BJ (cell line): ENCODE data around the gene TMEM44. TPM values are rescaled to one million over a fixed set of nuclear protein-coding genes. Genes with fewer than 3 reads are reported as not detected.

Experiments
- CTCF ChIA-PET: fragments of 350-600 bp; formaldehyde crosslinking; extraction: SDS; loops from one replicate; lab custom pipeline; 2021; ENCODE audit warnings: antibody characterized with exemption, inconsistent platforms; lab: Yijun Ruan, JAX
- POLR2A ChIA-PET: fragments of 300-600 bp; sonication (Branson Sonifier 250); formaldehyde crosslinking; extraction: SDS; loops from one replicate; lab custom pipeline; 2021; ENCODE audit warnings: antibody characterized with exemption; lab: Charles Lee
- DNase-seq: peaks from one replicate; pipeline ENCODE4 v3.0.0-alpha.2; 2011; ENCODE audit warnings: low read depth
- H3K27me3 ChIP-seq: 2 replicates; pipeline ENCODE4 v1.6.0; 2011; ENCODE audit warnings: low read length; ENCODE audit not compliant: control insufficient read depth, insufficient read depth
- H3K36me3 ChIP-seq: 2 replicates; pipeline ENCODE4 v1.5.1; 2011; ENCODE audit warnings: low read length; ENCODE audit not compliant: control insufficient read depth, insufficient read depth
- H3K4me3 ChIP-seq: 2 replicates; pipeline ENCODE4 v1.5.1; 2011; ENCODE audit warnings: low read depth, mild to moderate bottlenecking, control low read depth, low read length
- polyA plus RNA-seq: library from polyadenylated mRNA; depleted of rRNA; stranded (reverse); fragments of >200 nt; gene quantifications from 2 replicates; pipeline ENCODE4 v1.2.3, GENCODE V29; 2011
- TF ChIP-seq, protein P1 (sequence below): IDR thresholded peaks from 2 replicates; pipeline ENCODE4 v1.5.1; 2011; ENCODE audit warnings: low read depth, mild to moderate bottlenecking, control low read depth, inconsistent platforms, low read length, moderate library complexity; ENCODE audit not compliant: insufficient read depth

TMEM44 gene
- polyA plus RNA-seq, 1 experiment = 17.7 TPM

DNA sequence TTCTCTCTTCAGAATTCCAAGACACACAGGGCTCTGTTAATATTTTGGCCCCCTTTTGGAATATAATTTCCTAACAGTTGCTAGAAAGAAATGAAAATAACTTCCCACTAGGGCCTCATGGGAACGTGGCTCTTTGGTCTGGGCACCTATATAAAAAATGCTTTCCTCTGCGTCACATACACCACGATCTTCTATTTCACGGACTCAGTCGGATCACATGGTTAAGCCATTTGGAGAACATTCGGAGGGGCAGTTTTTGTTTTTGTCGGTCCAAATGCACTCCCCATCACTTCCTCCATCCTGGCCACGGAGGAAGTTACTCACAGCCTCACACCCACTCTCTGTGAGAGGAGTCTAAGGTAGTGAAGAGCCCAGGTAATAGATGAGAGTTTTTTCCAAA, 21.0 kb downstream of the TMEM44 start:
- ChIA-PET POLR2A (no interaction called here), CTCF (interaction anchor here (0.6 kb wide), 1 partner anchor 169 kb away, joined by 4 read pairs; no protein-coding TSS in a partner anchor)
- Histone ChIP-seq H3K27me3 (no peaks in the 10 kb centered on the region), H3K36me3 (peaks cover 4% of the 10 kb centered on the region), H3K4me3 (no peak overlapping the region)
- TF ChIP-seq, protein P1, sequence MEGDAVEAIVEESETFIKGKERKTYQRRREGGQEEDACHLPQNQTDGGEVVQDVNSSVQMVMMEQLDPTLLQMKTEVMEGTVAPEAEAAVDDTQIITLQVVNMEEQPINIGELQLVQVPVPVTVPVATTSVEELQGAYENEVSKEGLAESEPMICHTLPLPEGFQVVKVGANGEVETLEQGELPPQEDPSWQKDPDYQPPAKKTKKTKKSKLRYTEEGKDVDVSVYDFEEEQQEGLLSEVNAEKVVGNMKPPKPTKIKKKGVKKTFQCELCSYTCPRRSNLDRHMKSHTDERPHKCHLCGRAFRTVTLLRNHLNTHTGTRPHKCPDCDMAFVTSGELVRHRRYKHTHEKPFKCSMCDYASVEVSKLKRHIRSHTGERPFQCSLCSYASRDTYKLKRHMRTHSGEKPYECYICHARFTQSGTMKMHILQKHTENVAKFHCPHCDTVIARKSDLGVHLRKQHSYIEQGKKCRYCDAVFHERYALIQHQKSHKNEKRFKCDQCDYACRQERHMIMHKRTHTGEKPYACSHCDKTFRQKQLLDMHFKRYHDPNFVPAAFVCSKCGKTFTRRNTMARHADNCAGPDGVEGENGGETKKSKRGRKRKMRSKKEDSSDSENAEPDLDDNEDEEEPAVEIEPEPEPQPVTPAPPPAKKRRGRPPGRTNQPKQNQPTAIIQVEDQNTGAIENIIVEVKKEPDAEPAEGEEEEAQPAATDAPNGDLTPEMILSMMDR = no peak
- no peak for DNase-seq

DNA sequence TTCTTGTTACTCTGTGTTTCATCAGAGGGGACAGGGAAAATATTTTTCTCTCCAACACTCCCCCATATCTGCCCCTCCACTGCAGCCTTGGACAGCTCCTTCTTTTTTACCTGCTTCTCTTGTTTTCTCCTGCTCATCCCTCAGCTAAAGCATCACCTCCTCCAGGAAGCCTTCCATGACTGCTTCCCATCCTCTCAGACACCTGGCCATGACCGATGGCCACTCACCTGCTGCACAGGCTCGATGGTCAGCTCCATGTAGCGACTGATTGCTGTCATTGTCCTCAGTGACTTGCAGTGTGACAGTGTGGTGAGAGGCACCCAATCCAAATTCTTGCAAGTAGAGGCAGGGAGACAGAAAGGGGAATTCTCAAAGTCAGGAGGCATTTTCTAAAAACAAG, 22.5 kb downstream of the TMEM44 start:
- Histone ChIP-seq H3K27me3 (no peaks in the 10 kb centered on the region), H3K36me3 (peaks cover 2% of the 10 kb centered on the region), H3K4me3 (no peak overlapping the region)
- TF ChIP-seq, protein P1 = no peak
- ChIA-PET POLR2A (interaction anchor here (0.7 kb wide), 1 partner anchor 26 kb away, joined by 3 read pairs; no protein-coding TSS in a partner anchor), CTCF (interaction anchor here (0.7 to 1.4 kb wide), 2 partner anchors 15 to 16 kb away, joined by 3 to 5 read pairs; no protein-coding TSS in a partner anchor)
- no peak for DNase-seq

DNA sequence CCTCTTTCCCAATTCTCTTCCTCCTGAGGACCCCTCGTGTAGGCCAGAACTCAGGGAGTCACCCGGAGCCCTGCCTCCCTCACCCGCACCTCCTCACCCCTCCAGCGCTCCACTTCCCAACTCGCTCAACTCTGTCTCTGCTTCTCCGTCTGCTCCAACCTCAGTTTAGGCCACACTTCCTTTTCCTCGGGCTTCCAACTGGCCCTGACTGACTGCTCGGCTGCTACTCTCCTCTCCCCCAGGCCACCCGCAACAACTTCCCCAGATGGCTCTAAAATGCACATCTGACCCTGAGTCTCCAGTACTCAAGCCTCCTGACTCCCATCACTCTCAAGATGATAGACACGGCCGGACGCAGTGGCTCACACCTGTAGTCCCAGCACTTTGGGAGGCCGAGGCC, 23.6 kb downstream of the TMEM44 start:
- CTCF ChIA-PET = interaction anchor here (1.4 kb wide), 1 partner anchor 15 kb away, joined by 5 read pairs; no protein-coding TSS in a partner anchor
- TF ChIP-seq, protein P1 = no peak
- H3K4me3 ChIP-seq = no peak overlapping the region
- no peaks in the 10 kb centered on the region for H3K27me3 ChIP-seq
- POLR2A ChIA-PET = no interaction called here
- no peak for DNase-seq
- no peaks in the 10 kb centered on the region; the same call in 1 of the 2 replicates for H3K36me3 ChIP-seq

DNA sequence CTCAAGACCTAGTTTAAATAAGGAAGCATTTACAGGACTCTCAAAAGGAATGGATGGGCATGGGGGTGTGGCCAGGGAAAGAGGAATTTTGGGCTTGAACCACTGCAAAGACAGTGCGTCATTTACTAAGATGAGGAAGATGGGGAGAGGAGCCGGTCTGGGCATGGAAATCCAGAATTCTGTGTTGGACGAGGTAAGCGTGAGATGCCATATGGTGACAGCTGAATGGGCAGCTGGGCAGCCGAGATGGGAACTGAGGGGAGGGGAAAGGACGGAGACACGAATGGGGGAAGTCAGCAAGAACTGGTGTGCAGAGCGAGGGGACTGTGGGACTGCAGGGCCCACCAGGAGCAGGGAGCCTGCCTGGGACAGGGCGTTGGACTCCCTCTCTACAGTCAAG, 24.2 kb downstream of the TMEM44 start:
- H3K27me3 ChIP-seq = no peaks in the 10 kb centered on the region
- H3K36me3 ChIP-seq = peaks cover 4% of the 10 kb centered on the region
- no peak for DNase-seq
- TF ChIP-seq, protein P1 = no peak
- H3K4me3 ChIP-seq = no peak overlapping the region
- CTCF ChIA-PET = no interaction called here
- POLR2A ChIA-PET = no interaction called here

DNA sequence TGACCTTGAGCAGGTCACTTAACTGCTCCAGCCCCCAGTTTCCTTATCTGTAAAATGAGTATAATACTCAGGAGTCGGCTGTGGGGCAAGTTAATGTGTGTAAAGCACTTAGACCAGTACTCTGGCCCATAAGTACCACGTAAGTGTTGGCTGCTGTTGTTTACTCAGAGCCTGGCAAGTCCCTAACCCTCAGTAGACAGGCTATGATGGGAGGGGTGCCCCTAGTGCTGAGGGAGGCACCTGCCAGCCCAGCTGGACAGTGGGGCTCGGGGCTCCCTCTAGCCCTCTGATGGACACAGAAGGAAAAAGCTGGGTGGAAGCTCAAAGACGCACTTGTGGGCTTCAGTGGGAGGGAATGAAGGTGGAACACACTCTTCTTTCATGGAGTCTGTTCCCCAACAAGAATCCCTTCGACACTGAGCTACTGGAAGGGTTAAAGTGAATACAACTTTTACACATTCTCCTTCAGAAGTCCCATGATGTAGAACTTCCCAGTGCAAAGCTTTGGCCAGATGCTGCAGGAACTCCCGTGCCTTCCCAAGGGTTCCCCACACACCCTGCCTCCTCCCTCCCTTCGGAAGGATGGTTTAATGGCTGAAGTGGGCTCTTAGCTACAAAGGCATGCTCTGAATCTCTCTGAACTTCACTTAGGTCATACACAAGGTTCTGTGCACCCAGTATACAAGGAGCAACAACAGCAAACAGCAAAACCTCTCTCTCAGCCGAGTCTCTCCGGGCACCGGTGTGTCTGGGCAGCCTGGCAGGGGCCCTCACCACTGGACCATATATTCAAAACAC, 25.4 kb downstream of the TMEM44 start:
- Histone ChIP-seq H3K36me3 (peaks cover 4% of the 10 kb centered on the region), H3K4me3 (no peak overlapping the region), H3K27me3 (no peaks in the 10 kb centered on the region)
- ChIA-PET CTCF (no interaction called here), POLR2A (no interaction called here)
- TF ChIP-seq, protein P1 = no peak
- no peak for DNase-seq
